GM12873 (cell line): ENCODE measurements around the gene NOTCH3.

Experiments used
- TF ChIP-seq, protein P1 (sequence below): IDR thresholded peaks from 2 replicates; pipeline ENCODE4 v1.5.1; 2012; ENCODE audit warnings: low read depth, mild to moderate bottlenecking, moderate library complexity, low read length, control low read depth; ENCODE audit not compliant: insufficient read depth; ENCODE audit errors: missing control alignments

The NOTCH3 gene

DNA sequence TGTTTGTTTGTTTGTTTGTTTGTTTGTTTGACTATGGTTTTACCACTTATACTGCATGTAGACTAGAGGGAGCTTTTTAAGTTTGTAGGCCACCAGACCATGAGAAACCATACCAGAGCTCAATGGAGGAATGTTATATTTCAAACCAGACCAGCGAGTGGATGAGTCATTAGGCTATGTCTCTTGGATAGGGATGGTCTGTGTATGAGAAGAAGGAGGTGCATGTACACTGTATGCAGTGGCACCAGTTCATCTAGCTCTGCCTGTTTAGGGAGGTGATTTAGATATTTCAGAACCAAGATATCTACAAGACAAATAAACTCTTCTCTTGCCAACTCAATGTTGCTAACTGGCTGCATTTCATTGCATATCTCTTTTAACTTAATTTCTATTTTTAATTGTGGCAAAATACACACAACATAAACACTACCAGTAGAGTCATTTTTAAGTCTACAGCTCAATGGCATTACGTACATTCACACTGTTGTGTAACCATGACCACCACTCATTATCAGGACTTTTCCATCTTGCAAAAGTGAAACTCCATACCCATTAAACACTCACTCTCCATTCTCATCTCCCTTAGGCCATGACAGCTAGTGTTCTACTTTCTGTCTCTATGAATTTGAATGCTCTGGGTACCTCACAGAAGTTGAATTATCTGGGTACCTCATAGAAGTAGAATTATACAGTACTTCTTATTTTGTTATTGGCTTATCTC is 64.4 kb downstream of the NOTCH3 start:
- TF ChIP-seq, protein P1, sequence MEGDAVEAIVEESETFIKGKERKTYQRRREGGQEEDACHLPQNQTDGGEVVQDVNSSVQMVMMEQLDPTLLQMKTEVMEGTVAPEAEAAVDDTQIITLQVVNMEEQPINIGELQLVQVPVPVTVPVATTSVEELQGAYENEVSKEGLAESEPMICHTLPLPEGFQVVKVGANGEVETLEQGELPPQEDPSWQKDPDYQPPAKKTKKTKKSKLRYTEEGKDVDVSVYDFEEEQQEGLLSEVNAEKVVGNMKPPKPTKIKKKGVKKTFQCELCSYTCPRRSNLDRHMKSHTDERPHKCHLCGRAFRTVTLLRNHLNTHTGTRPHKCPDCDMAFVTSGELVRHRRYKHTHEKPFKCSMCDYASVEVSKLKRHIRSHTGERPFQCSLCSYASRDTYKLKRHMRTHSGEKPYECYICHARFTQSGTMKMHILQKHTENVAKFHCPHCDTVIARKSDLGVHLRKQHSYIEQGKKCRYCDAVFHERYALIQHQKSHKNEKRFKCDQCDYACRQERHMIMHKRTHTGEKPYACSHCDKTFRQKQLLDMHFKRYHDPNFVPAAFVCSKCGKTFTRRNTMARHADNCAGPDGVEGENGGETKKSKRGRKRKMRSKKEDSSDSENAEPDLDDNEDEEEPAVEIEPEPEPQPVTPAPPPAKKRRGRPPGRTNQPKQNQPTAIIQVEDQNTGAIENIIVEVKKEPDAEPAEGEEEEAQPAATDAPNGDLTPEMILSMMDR, result no peak

- TF ChIP-seq, protein P1, result no peak
Measured at GRCh38 chr19:15129856-15130585, 70.8 kb downstream of the NOTCH3 start.

DNA sequence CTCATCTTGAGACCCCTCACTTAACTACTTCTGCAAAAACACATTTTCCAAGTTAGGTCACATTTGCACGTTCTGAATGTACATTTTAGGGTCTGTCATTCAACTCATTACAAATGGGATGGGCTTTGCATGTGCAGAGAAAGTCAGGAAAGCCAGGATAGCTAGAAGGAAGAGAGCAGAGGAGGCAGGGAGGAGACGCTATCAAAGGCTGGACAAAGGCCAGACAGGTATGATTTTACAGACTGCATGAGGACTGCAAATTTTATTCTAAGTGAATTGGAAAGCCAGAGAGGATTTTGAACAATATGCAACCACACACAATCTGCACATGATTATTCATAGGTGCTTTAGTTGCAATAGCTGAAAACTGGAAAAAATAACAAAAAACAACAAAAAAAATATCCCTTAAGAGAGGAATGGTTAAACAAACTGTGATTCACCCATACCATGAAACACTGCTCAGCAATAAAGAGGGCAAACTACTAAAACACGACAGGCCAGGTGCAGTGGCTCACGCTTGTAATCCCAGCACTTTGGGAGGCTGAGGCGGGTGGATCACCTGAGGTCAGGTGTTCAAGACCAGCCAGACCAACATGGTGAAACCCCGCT is 72.5 kb downstream of the NOTCH3 start:
- TF ChIP-seq, protein P1, result no peak

DNA sequence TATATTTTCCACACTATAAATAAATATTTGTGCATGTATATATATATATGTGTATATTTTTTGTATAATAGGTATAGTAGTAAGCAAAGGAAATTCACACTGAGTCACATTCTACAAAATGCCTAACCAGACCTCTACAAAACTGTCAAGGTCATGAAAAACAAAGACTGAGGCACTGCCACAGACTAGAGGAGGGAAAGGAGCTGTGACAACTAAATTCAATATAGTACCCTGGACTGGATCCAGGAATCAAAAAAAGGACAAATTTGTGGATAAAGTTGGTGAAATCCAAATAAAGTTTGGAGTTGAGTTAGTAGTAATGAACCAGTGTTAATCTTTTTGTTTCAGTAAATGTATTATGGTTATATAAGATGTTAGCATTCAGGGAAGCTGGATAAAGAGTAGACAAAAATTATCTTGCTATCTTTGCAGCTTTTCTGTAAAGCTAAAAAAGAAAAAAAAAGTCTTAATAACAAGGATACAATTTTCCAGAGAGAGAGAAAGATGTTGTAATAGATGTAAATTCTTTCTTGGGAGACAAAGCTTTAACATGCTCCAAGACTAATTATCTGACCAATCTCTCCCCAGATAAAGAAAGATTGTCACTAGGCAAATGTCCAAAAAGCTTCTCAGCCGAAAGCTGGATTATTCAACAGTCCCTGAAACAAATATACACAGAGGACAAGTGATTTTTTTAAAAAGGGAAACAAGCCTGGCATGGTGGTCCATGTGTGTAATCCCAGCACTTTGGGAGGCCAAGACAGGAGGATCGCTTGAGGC is 74.5 kb downstream of the NOTCH3 start:
- TF ChIP-seq, protein P1, result no peak

DNA sequence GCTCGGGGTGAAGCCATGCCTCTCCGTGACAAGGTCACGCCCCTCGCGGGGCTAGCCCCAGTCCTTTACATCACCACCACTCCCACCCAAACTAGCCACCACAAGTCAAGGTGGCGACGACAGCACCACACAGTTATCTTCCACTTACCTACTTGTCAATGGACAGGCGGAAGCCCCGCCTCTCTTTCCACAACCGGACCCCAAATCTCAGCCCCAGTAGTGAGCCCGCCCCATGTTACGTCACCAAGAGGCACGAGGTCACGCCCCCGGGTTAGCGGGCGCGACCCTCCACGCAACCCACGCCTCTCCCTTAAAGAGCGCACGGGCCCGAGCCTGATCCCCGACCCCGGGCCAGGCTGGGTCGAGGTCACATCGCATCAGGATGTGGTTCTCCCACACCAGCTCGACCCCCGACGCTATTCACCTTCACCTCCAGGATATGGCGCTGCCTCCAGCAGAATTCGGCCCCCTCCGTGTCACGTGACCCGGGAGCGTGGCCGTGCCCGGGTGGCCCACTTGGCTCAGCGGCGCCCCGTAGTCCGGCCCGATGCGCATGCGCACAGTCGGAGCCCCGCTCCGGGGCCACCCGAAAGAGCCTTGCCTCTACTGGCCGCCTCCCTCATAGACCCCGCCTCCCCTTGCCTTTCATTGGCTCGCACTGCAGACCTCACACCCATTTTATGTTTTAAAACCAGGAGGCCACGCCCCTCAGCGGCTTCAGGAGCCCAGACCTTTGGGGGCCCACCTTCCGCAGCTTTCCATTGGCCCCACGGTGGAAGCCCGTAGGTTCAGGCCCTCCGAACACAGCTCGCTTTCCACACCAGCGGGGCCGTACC is 75.3 kb downstream of the NOTCH3 start:
- TF ChIP-seq, protein P1, result no peak

DNA sequence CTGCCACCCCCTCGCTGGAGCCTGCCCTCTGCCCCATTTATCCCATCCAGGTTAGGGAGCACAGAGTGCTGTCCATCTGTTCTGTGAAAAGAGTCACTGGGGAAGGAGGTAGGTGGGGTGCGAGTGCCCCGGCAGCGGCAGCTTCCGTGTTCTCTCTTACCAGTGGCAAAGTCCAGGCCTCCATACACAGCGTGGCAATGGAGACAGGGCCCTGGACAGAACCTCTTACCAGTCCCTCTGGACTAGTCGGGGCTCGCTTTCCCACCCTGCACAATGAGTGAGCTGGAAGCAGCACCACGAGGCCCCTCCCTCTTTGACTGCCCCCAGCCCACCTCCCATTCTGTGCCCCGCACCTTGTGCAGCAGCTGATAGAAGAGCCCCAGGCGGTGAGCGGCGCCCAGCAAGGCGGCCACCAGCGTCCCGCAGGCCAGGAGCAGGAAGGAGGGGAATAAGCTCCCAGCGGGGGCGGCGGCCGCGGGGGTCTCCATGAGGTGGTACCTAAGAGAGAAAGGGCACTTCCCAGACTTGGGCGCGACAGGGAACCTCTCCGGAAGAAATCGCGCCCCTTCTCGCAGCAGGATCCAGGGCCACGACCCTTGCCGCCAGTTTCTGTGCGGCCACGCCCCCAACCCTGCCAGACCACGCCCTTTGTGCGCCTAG is 76.1 kb downstream of the NOTCH3 start:
- TF ChIP-seq, protein P1, result no peak
